HepG2 (cell line): Measurements from ENCODE around the gene RASL10A. TPM values are rescaled to one million over a fixed set of nuclear protein-coding genes. Genes with fewer than 3 reads are reported as not detected.

Experiments
- REST ChIP-seq, 2 experiments: IDR thresholded peaks; 2 replicates each; pipeline ENCODE4 v1.6.1; 2011 to 2012; ENCODE audit warnings: low read length in 2 of 2, borderline replicate concordance in 1 of 2, low read depth in 1 of 2, mild to moderate bottlenecking in 1 of 2, moderate library complexity in 1 of 2
- TMF1 ChIP-seq: sonication (generic); formaldehyde crosslinking; IDR thresholded peaks from 2 replicates; pipeline ENCODE4 v1.8.1; 2022; ENCODE audit warnings: low read depth, missing genetic modification reagents
- ZBTB14 ChIP-seq: sonication (generic); formaldehyde crosslinking; IDR thresholded peaks from 2 replicates; pipeline ENCODE4 v1.4.0; 2020; ENCODE audit warnings: missing genetic modification reagents
- ZNF142 ChIP-seq: sonication (generic); formaldehyde crosslinking; IDR thresholded peaks from 2 replicates; pipeline ENCODE4 v1.4.0; 2020; ENCODE audit warnings: missing genetic modification reagents
- ZNF318 ChIP-seq: sonication (generic); formaldehyde crosslinking; IDR thresholded peaks from 2 replicates; pipeline ENCODE4 v1.4.0; 2020; ENCODE audit warnings: mild to moderate bottlenecking, missing genetic modification reagents
- ZNF441 ChIP-seq: sonication (generic); formaldehyde crosslinking; IDR thresholded peaks from 2 replicates; pipeline ENCODE4 v1.7.0; 2021; ENCODE audit warnings: missing genetic modification reagents, borderline replicate concordance
- polyA plus RNA-seq, 8 experiments: library from polyadenylated mRNA; depleted of rRNA in 3 of 8; stranded (reverse) in 7 of 8; unstranded in 1 of 8; fragments of >200 nt; fragmentation: Illumina TruSeq in 4 of 8; extraction: Trizol in 4 of 8; gene quantifications; 2 replicates each; pipeline versions ENCODE4 v1.2.1 to v1.2.3, GENCODE V29; 2011 to 2016; ENCODE audit warnings: low read depth in 4 of 8, missing spikeins in 1 of 8, mixed read lengths in 1 of 8; ENCODE audit not compliant: insufficient read depth in 1 of 8
- total RNA-seq, 5 experiments: library from RNA; depleted of rRNA; stranded (reverse); fragments of >200 nt; fragmentation: Illumina TruSeq; extraction: Trizol; gene quantifications; 2 replicates each; pipeline ENCODE4 v1.2.3, GENCODE V29; 2016; ENCODE audit warnings: low read depth in 1 of 5

Gene RASL10A
- total and polyA plus RNA-seq, 2 of the 13 experiments (the other 11 are each of a cell fraction or from before 2014, with no cell fraction given): 0.05 to 0.22 TPM

GRCh38 chr22:29325356-29325755, 9.9 kb upstream of the RASL10A start (continued):
- TF ChIP-seq ZNF142 (CRISPR knock-in tag): no peak
- no peak for TF ChIP-seq REST (IDR thresholded peaks at IDR 0.05; ENCODE audit: borderline replicate concordance in 1 of 2, low read depth in 1 of 2, low read length in 2 of 2)
- no peak for TF ChIP-seq ZBTB14 (CRISPR knock-in tag)
- TF ChIP-seq TMF1 (CRISPR knock-in tag): no peak
- TF ChIP-seq ZNF318 (CRISPR knock-in tag): no peak
- TF ChIP-seq ZNF441 (CRISPR knock-in tag): no peak
